MM.1S (cell line): ENCODE measurements around the gene RNF208.

Experiments used
- CTCF ChIP-seq: fragments of 300-600 bp; sonication (generic); IDR thresholded peaks from 2 replicates; pipeline ENCODE4 v1.5.1; 2016; ENCODE audit warnings: antibody characterized with exemption, low read length, mixed read lengths
- EZH2 ChIP-seq: fragments of 300-600 bp; sonication (generic); optimal IDR thresholded peaks from 2 replicates; pipeline ENCODE3; 2017; ENCODE audit warnings: low read depth, mild to moderate bottlenecking, antibody characterized with exemption, low read length, mixed read lengths
- EZH2phosphoT487 ChIP-seq: fragments of 300-600 bp; sonication (generic); IDR thresholded peaks from 2 replicates; pipeline ENCODE4 v1.6.1; 2018; ENCODE audit warnings: antibody characterized with exemption, low read length

GRCh38 chr9:137244486-137245449 is 22.7 kb upstream of the RNF208 start:
- TF ChIP-seq CTCF (no peak), EZH2 (no peak), EZH2phosphoT487 (no peak)
